Measurements from ENCODE around the gene USP22.

GRCh38 chr17:21003007-21003621 lies 39.7 kb downstream of the USP22 start:
- TF ChIP-seq ZFP1 (CRISPR knock-in tag; IDR thresholded peaks at IDR 0.05) = no peak
- TF ChIP-seq HOXA7 (CRISPR knock-in tag; IDR thresholded peaks at IDR 0.05) = no peak
- TF ChIP-seq, protein P1, sequence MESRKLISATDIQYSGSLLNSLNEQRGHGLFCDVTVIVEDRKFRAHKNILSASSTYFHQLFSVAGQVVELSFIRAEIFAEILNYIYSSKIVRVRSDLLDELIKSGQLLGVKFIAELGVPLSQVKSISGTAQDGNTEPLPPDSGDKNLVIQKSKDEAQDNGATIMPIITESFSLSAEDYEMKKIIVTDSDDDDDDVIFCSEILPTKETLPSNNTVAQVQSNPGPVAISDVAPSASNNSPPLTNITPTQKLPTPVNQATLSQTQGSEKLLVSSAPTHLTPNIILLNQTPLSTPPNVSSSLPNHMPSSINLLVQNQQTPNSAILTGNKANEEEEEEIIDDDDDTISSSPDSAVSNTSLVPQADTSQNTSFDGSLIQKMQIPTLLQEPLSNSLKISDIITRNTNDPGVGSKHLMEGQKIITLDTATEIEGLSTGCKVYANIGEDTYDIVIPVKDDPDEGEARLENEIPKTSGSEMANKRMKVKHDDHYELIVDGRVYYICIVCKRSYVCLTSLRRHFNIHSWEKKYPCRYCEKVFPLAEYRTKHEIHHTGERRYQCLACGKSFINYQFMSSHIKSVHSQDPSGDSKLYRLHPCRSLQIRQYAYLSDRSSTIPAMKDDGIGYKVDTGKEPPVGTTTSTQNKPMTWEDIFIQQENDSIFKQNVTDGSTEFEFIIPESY (CRISPR knock-in tag; IDR thresholded peaks at IDR 0.05) = no peak
- no peak for TF ChIP-seq BHLHE40 (IDR thresholded peaks at IDR 0.05; ENCODE audit: low read length)
- no peak for TF ChIP-seq ZNF709 (CRISPR knock-in tag; IDR thresholded peaks at IDR 0.05)
- no peak for TF ChIP-seq ZNF34 (CRISPR knock-in tag; IDR thresholded peaks at IDR 0.05; ENCODE audit: borderline replicate concordance)
- TF ChIP-seq CBX1 (IDR thresholded peaks at IDR 0.05; ENCODE audit: low read depth) = no peak
